Naive thymus-derived CD4-positive, alpha-beta T cell (primary cell): ENCODE data around the gene NT5C1A. TPM values are rescaled to one million over a fixed set of nuclear protein-coding genes. Genes with fewer than 3 reads are reported as not detected.

Experiments
- ATAC-seq: fragments of 150-1000 bp; cut with Tn5 transposase; 2 replicates; pipeline ENCODE4 v1.10.0; 2021; ENCODE audit warnings: mild to moderate bottlenecking, moderate library complexity
- CTCF ChIA-PET: fragments of 350-600 bp; sonication (Branson Sonifier 250); formaldehyde crosslinking; loops from one replicate; lab custom pipeline; 2021; ENCODE audit warnings: antibody characterized with exemption; lab: Charles Lee
- POLR2A ChIA-PET: fragments of 350-600 bp; sonication (Branson Sonifier 250); formaldehyde crosslinking; loops from one replicate; lab custom pipeline; 2021; ENCODE audit warnings: antibody characterized with exemption, inconsistent platforms; lab: Charles Lee
- DNase-seq, 9 donors: peaks; one replicate each; pipeline versions ENCODE4 v3.0.0 to v3.0.0-alpha.2; 2020 to 2022; ENCODE audit warnings: mixed read lengths in 1 of 9
- H3K27ac ChIP-seq: one replicate; pipeline ENCODE4 v1.7.0; 2013; ENCODE audit warnings: mild to moderate bottlenecking, low read depth, low read length, moderate library complexity
- H3K27me3 ChIP-seq, 2 donors: one replicate each; pipeline ENCODE4 v1.7.0; 2013; ENCODE audit warnings: low read length in 2 of 2, mild to moderate bottlenecking in 2 of 2, moderate library complexity in 2 of 2; ENCODE audit not compliant: control insufficient read depth in 2 of 2, insufficient read depth in 2 of 2
- H3K36me3 ChIP-seq, 3 experiments: 1 replicate in 2 of 3; 2 replicates in 1 of 3; pipeline ENCODE4 v1.7.0; 2013; ENCODE audit warnings: low read length in 3 of 3, mild to moderate bottlenecking in 3 of 3, moderate library complexity in 1 of 3; ENCODE audit not compliant: insufficient read depth in 3 of 3, control insufficient read depth in 2 of 3
- H3K4me1 ChIP-seq, 2 donors: one replicate each; pipeline ENCODE4 v1.7.0; 2013; ENCODE audit warnings: low read length in 2 of 2, mild to moderate bottlenecking in 2 of 2, moderate library complexity in 1 of 2; ENCODE audit not compliant: control insufficient read depth in 2 of 2, insufficient read depth in 2 of 2
- H3K4me3 ChIP-seq: 2 replicates; pipeline ENCODE4 v1.7.0; 2013; ENCODE audit warnings: mild to moderate bottlenecking, low read length
- H3K9me3 ChIP-seq, 3 experiments: 1 replicate in 2 of 3; 2 replicates in 1 of 3; pipeline ENCODE4 v1.7.0; 2013; ENCODE audit warnings: low read length in 3 of 3; ENCODE audit not compliant: control insufficient read depth in 2 of 3
- H3K27ac Mint-ChIP-seq, 9 donors: one replicate each; pipeline ENCODE4 v1.8.0; 2020 to 2022; ENCODE audit warnings: mixed read lengths in 9 of 9, mild to moderate bottlenecking in 8 of 9, moderate library complexity in 5 of 9, inconsistent platforms in 2 of 9
- H3K27me3 Mint-ChIP-seq, 5 donors: one replicate each; pipeline ENCODE4 v1.8.0; 2021 to 2022; ENCODE audit warnings: mixed read lengths in 5 of 5, mild to moderate bottlenecking in 1 of 5
- H3K36me3 Mint-ChIP-seq, 5 donors: one replicate each; pipeline ENCODE4 v1.8.0; 2020 to 2022; ENCODE audit warnings: mixed read lengths in 5 of 5, mild to moderate bottlenecking in 3 of 5, inconsistent platforms in 1 of 5
- H3K4me1 Mint-ChIP-seq, 7 donors: one replicate each; pipeline ENCODE4 v1.8.0; 2020 to 2022; ENCODE audit warnings: mixed read lengths in 7 of 7, mild to moderate bottlenecking in 3 of 7, inconsistent platforms in 1 of 7
- H3K4me3 Mint-ChIP-seq, 10 donors: one replicate each; pipeline ENCODE4 v1.8.0; 2020 to 2022; ENCODE audit warnings: mild to moderate bottlenecking in 10 of 10, mixed read lengths in 10 of 10, moderate library complexity in 6 of 10, inconsistent platforms in 2 of 10
- H3K9me3 Mint-ChIP-seq, 11 donors: one replicate each; pipeline ENCODE4 v1.8.0; 2020 to 2022; ENCODE audit warnings: mixed read lengths in 11 of 11, mild to moderate bottlenecking in 4 of 11, inconsistent platforms in 1 of 11, moderate library complexity in 1 of 11
- intact Hi-C, 2 donors: fragments of 100-400 bp; cut with micrococcal nuclease; formaldehyde crosslinking; loops; one replicate each; pipeline ENCODE4 v1.15.1; 2023
- polyA plus RNA-seq, 2 donors: library from polyadenylated mRNA; unstranded; fragments of 300-500 nt; fragmentation: Illumina TruSeq; gene quantifications; one replicate each; pipeline ENCODE4 v1.2.3, GENCODE V29; 2021
- total RNA-seq, 6 experiments: library from RNA in 5 of 6; stranded (reverse) in 5 of 6; gene quantifications; 1 replicate in 5 of 6; 2 replicates in 1 of 6; pipeline ENCODE4 v1.2.3 and lab custom pipeline; 2021 to 2026

Gene NT5C1A
- total and polyA plus RNA-seq, 7 experiments from 2014 or later, result 0.37 to 0.92 (median 0.65) TPM; not detected in 4

- H3K4me1 ChIP-seq, result no peaks in the 10 kb centered on the region
- ChIA-PET CTCF (no interaction called here), POLR2A (no interaction called here)
- no peaks in the 10 kb centered on the region for H3K27me3 ChIP-seq
- intact Hi-C loops, result no loop called here
- H3K9me3 ChIP-seq, result no peaks in the 10 kb centered on the region
- no peaks in the 10 kb centered on the region for H3K36me3 Mint-ChIP-seq
- H3K4me1 Mint-ChIP-seq, result peaks cover 0 to 13% (median 0%) of the 10 kb centered on the region in 7 donors
- ATAC-seq (no peak), DNase-seq (no peak)
- H3K4me3 Mint-ChIP-seq, result no peak overlapping the region
- peaks cover 21 to 34% (median 33%) of the 10 kb centered on the region in 5 donors for H3K27me3 Mint-ChIP-seq
- H3K27ac Mint-ChIP-seq, result no peak overlapping the region
- H3K4me3 ChIP-seq, result no peak overlapping the region
- peaks cover 0 to 1% (median 0%) of the 10 kb centered on the region in 11 donors for H3K9me3 Mint-ChIP-seq
- no peaks in the 10 kb centered on the region for H3K36me3 ChIP-seq
- H3K27ac ChIP-seq, result no peak overlapping the region
Measured at GRCh38 chr1:39632682-39633417, 39.1 kb downstream of the NT5C1A start.

DNA sequence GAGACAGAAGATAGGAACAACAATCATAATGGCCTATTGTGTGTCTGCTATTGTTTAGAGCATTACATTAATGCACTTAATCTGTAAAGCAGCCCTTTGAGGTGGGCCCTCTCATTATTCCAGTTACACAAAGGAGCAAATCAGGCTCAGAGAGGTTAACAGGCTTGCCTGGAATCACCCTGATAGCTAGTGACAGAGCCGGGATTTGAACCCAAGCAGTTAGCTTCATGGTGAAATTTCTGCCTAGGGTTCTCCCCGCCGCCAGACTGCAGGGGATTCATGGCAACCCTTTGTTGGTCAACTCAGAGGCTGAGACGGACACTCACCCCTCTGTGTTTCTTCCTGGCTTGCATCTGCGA is 39.6 kb downstream of the NT5C1A start:
- no peak overlapping the region for H3K4me3 ChIP-seq
- intact Hi-C loops, result no loop called here
- peaks cover 0 to 11% (median 0%) of the 10 kb centered on the region in 7 donors for H3K4me1 Mint-ChIP-seq
- H3K27ac ChIP-seq, result no peak overlapping the region
- POLR2A ChIA-PET, result no interaction called here
- H3K9me3 Mint-ChIP-seq, result peaks cover 0 to 1% (median 0%) of the 10 kb centered on the region in 11 donors
- H3K9me3 ChIP-seq, result no peaks in the 10 kb centered on the region
- H3K27me3 ChIP-seq, result no peaks in the 10 kb centered on the region
- no peaks in the 10 kb centered on the region for H3K4me1 ChIP-seq
- H3K4me3 Mint-ChIP-seq, result no peak overlapping the region
- CTCF ChIA-PET, result no interaction called here
- DNase-seq, result no peak
- peaks cover 17 to 28% (median 27%) of the 10 kb centered on the region in 5 donors for H3K27me3 Mint-ChIP-seq
- no peaks in the 10 kb centered on the region for H3K36me3 Mint-ChIP-seq
- H3K36me3 ChIP-seq, result no peaks in the 10 kb centered on the region
- no peak overlapping the region for H3K27ac Mint-ChIP-seq
- no peak for ATAC-seq

- H3K27ac Mint-ChIP-seq, result no peak overlapping the region
- no peaks in the 10 kb centered on the region for H3K36me3 Mint-ChIP-seq
- CTCF ChIA-PET, result no interaction called here
- ATAC-seq (no peak), DNase-seq (no peak)
- Histone ChIP-seq H3K4me1 (no peaks in the 10 kb centered on the region), H3K27ac (no peak overlapping the region), H3K27me3 (no peaks in the 10 kb centered on the region), H3K4me3 (no peak overlapping the region), H3K9me3 (no peaks in the 10 kb centered on the region), H3K36me3 (no peaks in the 10 kb centered on the region)
- H3K4me1 Mint-ChIP-seq, result peaks cover 0 to 10% (median 0%) of the 10 kb centered on the region in 7 donors
- intact Hi-C loops, result no loop called here
- no peak overlapping the region for H3K4me3 Mint-ChIP-seq
- H3K27me3 Mint-ChIP-seq, result peaks cover 11 to 26% (median 22%) of the 10 kb centered on the region in 5 donors
- POLR2A ChIA-PET, result no interaction called here
- H3K9me3 Mint-ChIP-seq, result peaks cover 0 to 1% (median 0%) of the 10 kb centered on the region in 11 donors
Measured at GRCh38 chr1:39631361-39632322, 40.3 kb downstream of the NT5C1A start.

DNA sequence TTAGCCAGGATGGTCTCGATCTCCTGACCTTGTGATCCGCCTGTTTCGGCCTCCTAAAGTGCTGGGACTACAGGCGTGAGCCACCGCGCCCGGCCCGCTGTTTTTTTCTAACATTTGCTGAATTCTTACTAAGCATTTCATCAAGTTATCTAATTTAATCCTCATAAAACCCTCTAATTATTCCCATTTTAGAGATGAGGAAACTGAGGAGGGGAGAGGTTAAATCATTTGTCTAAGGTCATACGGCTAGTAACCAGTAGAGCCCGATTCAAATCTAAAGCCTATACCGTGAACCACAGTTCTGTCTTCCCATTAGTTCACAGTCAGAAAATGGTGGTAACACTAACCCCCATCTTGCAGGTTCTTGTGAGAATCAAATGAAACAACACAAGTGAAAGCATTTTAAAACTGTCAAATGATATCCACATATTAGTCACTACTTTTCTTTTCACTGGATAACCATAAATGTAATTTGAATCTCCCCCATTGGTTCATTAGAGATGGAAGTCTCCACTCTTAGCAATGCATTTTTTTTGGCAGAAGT is 43.0 kb downstream of the NT5C1A start:
- no peak for ATAC-seq
- peaks cover 5 to 16% (median 9%) of the 10 kb centered on the region in 5 donors for H3K27me3 Mint-ChIP-seq
- intact Hi-C loops, result no loop called here
- H3K36me3 ChIP-seq, result no peaks in the 10 kb centered on the region
- H3K4me3 Mint-ChIP-seq, result no peak overlapping the region
- H3K4me1 Mint-ChIP-seq, result peaks cover 0 to 10% (median 0%) of the 10 kb centered on the region in 7 donors
- H3K27ac Mint-ChIP-seq, result no peak overlapping the region
- H3K4me3 ChIP-seq, result no peak overlapping the region
- ChIA-PET CTCF (no interaction called here), POLR2A (no interaction called here)
- no peaks in the 10 kb centered on the region for H3K9me3 ChIP-seq
- H3K36me3 Mint-ChIP-seq, result no peaks in the 10 kb centered on the region
- H3K27me3 ChIP-seq, result no peaks in the 10 kb centered on the region
- no peak for DNase-seq
- no peaks in the 10 kb centered on the region for H3K9me3 Mint-ChIP-seq
- no peaks in the 10 kb centered on the region for H3K4me1 ChIP-seq
- H3K27ac ChIP-seq, result no peak overlapping the region

- ATAC-seq (no peak), DNase-seq (no peak)
- intact Hi-C loops, result no loop called here
- no peak overlapping the region for H3K27ac Mint-ChIP-seq
- H3K9me3 Mint-ChIP-seq, result no peaks in the 10 kb centered on the region
- H3K36me3 Mint-ChIP-seq, result no peaks in the 10 kb centered on the region
- no peak overlapping the region for H3K4me3 Mint-ChIP-seq
- no peak overlapping the region for H3K4me3 ChIP-seq
- CTCF ChIA-PET, result interaction anchor here (0.7 to 0.9 kb wide), 2 partner anchors 33 to 111 kb away, joined by 4 read pairs; no protein-coding TSS in a partner anchor
- no peak overlapping the region for H3K27ac ChIP-seq
- H3K9me3 ChIP-seq, result no peaks in the 10 kb centered on the region
- H3K4me1 ChIP-seq, result no peaks in the 10 kb centered on the region
- no peaks in the 10 kb centered on the region for H3K36me3 ChIP-seq
- POLR2A ChIA-PET, result no interaction called here
- H3K27me3 ChIP-seq, result no peaks in the 10 kb centered on the region
- H3K27me3 Mint-ChIP-seq, result peaks cover 0 to 10% (median 9%) of the 10 kb centered on the region in 5 donors
- H3K4me1 Mint-ChIP-seq, result peaks cover 0 to 3% (median 0%) of the 10 kb centered on the region in 7 donors
Measured at GRCh38 chr1:39626646-39627045, 45.3 kb downstream of the NT5C1A start.

GRCh38 chr1:39625462-39626273 is 46.2 kb downstream of the NT5C1A start:
- DNase-seq, result no peak
- ChIA-PET CTCF (no interaction called here), POLR2A (no interaction called here)
- Histone ChIP-seq H3K4me1 (no peaks in the 10 kb centered on the region), H3K9me3 (no peaks in the 10 kb centered on the region), H3K4me3 (no peak overlapping the region), H3K27me3 (no peaks in the 10 kb centered on the region), H3K27ac (no peak overlapping the region), H3K36me3 (no peaks in the 10 kb centered on the region)
- H3K36me3 Mint-ChIP-seq, result no peaks in the 10 kb centered on the region
- H3K4me3 Mint-ChIP-seq, result no peak overlapping the region
- H3K27ac Mint-ChIP-seq, result no peak overlapping the region
- peaks cover 0 to 10% (median 9%) of the 10 kb centered on the region in 5 donors for H3K27me3 Mint-ChIP-seq
- H3K9me3 Mint-ChIP-seq, result no peaks in the 10 kb centered on the region
- no peak for ATAC-seq
- H3K4me1 Mint-ChIP-seq, result peaks cover 0 to 3% (median 0%) of the 10 kb centered on the region in 7 donors
- intact Hi-C loops, result no loop called here
